GM23338 (cell line): ENCODE measurements around the gene KAZALD1. TPM values are rescaled to one million over a fixed set of nuclear protein-coding genes. Genes with fewer than 3 reads are reported as not detected.

ENCODE experiments used
- ATAC-seq: fragments of 200-7000 bp; cut with Tn5 transposase; 3 replicates; pipeline ENCODE4 v1.9.1; 2020
- DNase-seq: peaks from one replicate; pipeline ENCODE4 v3.0.0-alpha.2; 2015; ENCODE audit warnings: low spot score
- H2AFZ ChIP-seq: fragments of 200-600 bp; sonication (generic); 2 replicates; pipeline ENCODE4 v1.8.0; 2016; ENCODE audit warnings: antibody characterized with exemption, mild to moderate bottlenecking, moderate library complexity
- H3F3A ChIP-seq: fragments of 200-600 bp; sonication (generic); replicated peaks from 2 replicates; pipeline ENCODE4 v1.8.0; 2017; ENCODE audit warnings: antibody characterized with exemption, mixed run types, low read depth
- H3K27ac ChIP-seq: fragments of 200-600 bp; sonication (generic); 2 replicates; pipeline ENCODE4 v1.6.1; 2016; ENCODE audit warnings: low read depth
- H3K27me3 ChIP-seq: fragments of 200-600 bp; sonication (generic); 2 replicates; pipeline ENCODE4 v1.8.0; 2016; ENCODE audit warnings: mild to moderate bottlenecking, mixed run types, moderate library complexity; ENCODE audit not compliant: insufficient read depth
- H3K36me3 ChIP-seq: fragments of 200-600 bp; sonication (generic); 2 replicates; pipeline ENCODE4 v1.8.0; 2016; ENCODE audit warnings: mild to moderate bottlenecking; ENCODE audit not compliant: insufficient read depth
- H3K4me1 ChIP-seq: fragments of 200-600 bp; sonication (generic); 2 replicates; pipeline ENCODE4 v1.8.0; 2016; ENCODE audit warnings: mild to moderate bottlenecking, moderate library complexity; ENCODE audit not compliant: insufficient read depth
- H3K4me2 ChIP-seq: fragments of 200-600 bp; sonication (generic); 2 replicates; pipeline ENCODE4 v1.7.1; 2017; ENCODE audit warnings: mixed run types
- H3K4me3 ChIP-seq: fragments of 200-600 bp; sonication (generic); 2 replicates; pipeline ENCODE4 v1.6.1; 2016; ENCODE audit warnings: mixed run types
- H3K79me2 ChIP-seq: fragments of 200-600 bp; sonication (generic); replicated peaks from 2 replicates; pipeline ENCODE4 v1.8.0; 2017; ENCODE audit warnings: mild to moderate bottlenecking; ENCODE audit not compliant: insufficient read depth
- H3K9me2 ChIP-seq: fragments of 200-600 bp; sonication (generic); 2 replicates; pipeline ENCODE4 v1.8.0; 2017; ENCODE audit not compliant: insufficient read depth
- H4K20me1 ChIP-seq: fragments of 200-600 bp; sonication (generic); replicated peaks from 2 replicates; pipeline ENCODE4 v1.8.0; 2017; ENCODE audit warnings: mild to moderate bottlenecking; ENCODE audit not compliant: insufficient read depth
- H3K27ac Mint-ChIP-seq: 2 replicates; pipeline ENCODE4 v1.8.0; 2020; ENCODE audit warnings: inconsistent platforms, mild to moderate bottlenecking, moderate library complexity, mixed read lengths
- H3K27me3 Mint-ChIP-seq: 3 replicates; pipeline ENCODE4 v1.8.0; 2022; ENCODE audit warnings: low read depth, mild to moderate bottlenecking, moderate library complexity, mixed read lengths, inconsistent platforms; ENCODE audit not compliant: insufficient read depth, poor library complexity
- H3K36me3 Mint-ChIP-seq: 3 replicates; pipeline ENCODE4 v1.8.0; 2021; ENCODE audit warnings: low read depth, mild to moderate bottlenecking, inconsistent platforms, moderate library complexity, mixed read lengths
- H3K4me1 Mint-ChIP-seq: 3 replicates; pipeline ENCODE4 v1.8.0; 2020; ENCODE audit warnings: mild to moderate bottlenecking, inconsistent platforms, mixed read lengths
- H3K4me3 Mint-ChIP-seq: 3 replicates; pipeline ENCODE4 v1.8.0; 2021; ENCODE audit warnings: moderate library complexity, mild to moderate bottlenecking, inconsistent platforms, mixed read lengths
- H3K9me3 Mint-ChIP-seq: 3 replicates; pipeline ENCODE4 v1.8.0; 2020; ENCODE audit warnings: moderate library complexity, mild to moderate bottlenecking, inconsistent platforms, mixed read lengths
- EZH2phosphoT487 ChIP-seq: fragments of 200-600 bp; sonication (generic); IDR thresholded peaks from one replicate; pipeline ENCODE4 v1.8.1; 2018; ENCODE audit warnings: antibody characterized with exemption; ENCODE audit not compliant: unreplicated experiment
- JUNB ChIP-seq: IDR thresholded peaks from one replicate; pipeline ENCODE4 v1.6.1; 2016; ENCODE audit warnings: antibody characterized with exemption; ENCODE audit not compliant: unreplicated experiment
- STAT1 ChIP-seq: IDR thresholded peaks from one replicate; pipeline ENCODE4 v1.6.1; 2016; ENCODE audit warnings: antibody characterized with exemption; ENCODE audit not compliant: unreplicated experiment
- ZNF114 ChIP-seq: fragments of 250-450 bp; sonication (Bioruptor Pico); IDR thresholded peaks from 2 replicates; pipeline ENCODE4 v1.5.0; 2020; ENCODE audit warnings: mild to moderate bottlenecking, moderate library complexity
- polyA plus RNA-seq: library from polyadenylated mRNA; unstranded; fragments of >200 nt; fragmentation: Nextera tagmentation; extraction: Ambion mirVana; gene quantifications from 2 replicates; pipeline ENCODE4 v1.2.1, GENCODE V29; 2016
- total RNA-seq: library from RNA; depleted of rRNA; stranded (reverse); fragments of >200 nt; shearing (Covaris generic); gene quantifications from 2 replicates; pipeline ENCODE4 v1.2.3, GENCODE V29; 2014
- TF ChIP-seq, protein P1 (sequence below): fragments of 250-450 bp; sonication (Bioruptor Pico); IDR thresholded peaks from 2 replicates; pipeline ENCODE4 v1.5.0; 2020; ENCODE audit warnings: mild to moderate bottlenecking, moderate library complexity
- TF ChIP-seq, protein P2 (sequence below), 2 experiments: fragments of 200-600 bp in 1 of 2; sonication (generic) in 1 of 2; conservative IDR thresholded peaks; 2 replicates each; pipeline versions ENCODE4 v1.5.1 to v1.6.1; 2016 to 2017; ENCODE audit warnings: antibody characterized with exemption in 2 of 2, low read depth in 2 of 2, mild to moderate bottlenecking in 2 of 2, moderate library complexity in 1 of 2
- TF ChIP-seq, protein P3 (sequence below): IDR thresholded peaks from one replicate; pipeline ENCODE4 v1.6.1; 2018; ENCODE audit warnings: antibody characterized with exemption; ENCODE audit not compliant: unreplicated experiment
- TF ChIP-seq, protein P4 (sequence below): IDR thresholded peaks from 2 replicates; pipeline ENCODE4 v1.6.1; 2016; ENCODE audit warnings: antibody characterized with exemption

The KAZALD1 gene
- total and polyA plus RNA-seq, 2 experiments from 2014 or later, result 0.27 to 1.3 TPM

DNA sequence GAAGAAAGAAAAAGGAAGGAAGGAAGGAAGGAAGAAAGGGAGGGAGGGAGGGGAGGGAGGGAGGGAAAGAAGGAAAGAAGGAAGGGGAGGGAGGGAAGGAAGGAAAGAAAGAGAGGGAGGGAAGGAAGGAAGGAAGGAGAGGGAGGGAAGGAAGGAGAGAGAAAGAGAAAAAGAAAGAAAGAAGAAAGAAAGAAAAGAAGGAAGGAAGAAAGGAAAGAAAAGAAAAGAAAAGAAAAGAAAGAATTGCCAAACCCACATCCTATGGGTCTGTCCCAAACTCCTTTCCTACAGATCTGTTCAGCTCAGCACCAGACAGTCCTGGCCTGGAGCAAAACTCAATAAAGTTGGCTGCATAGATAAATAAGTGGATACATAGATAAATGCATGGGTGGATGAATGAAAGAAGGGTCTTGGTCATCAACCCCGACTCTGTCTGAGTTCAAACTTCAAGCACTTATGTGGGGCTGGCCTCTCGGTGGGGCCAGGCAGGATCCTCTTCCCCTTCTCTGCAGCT is 52.2 kb downstream of the KAZALD1 start (continued):
- TF ChIP-seq, protein P1, sequence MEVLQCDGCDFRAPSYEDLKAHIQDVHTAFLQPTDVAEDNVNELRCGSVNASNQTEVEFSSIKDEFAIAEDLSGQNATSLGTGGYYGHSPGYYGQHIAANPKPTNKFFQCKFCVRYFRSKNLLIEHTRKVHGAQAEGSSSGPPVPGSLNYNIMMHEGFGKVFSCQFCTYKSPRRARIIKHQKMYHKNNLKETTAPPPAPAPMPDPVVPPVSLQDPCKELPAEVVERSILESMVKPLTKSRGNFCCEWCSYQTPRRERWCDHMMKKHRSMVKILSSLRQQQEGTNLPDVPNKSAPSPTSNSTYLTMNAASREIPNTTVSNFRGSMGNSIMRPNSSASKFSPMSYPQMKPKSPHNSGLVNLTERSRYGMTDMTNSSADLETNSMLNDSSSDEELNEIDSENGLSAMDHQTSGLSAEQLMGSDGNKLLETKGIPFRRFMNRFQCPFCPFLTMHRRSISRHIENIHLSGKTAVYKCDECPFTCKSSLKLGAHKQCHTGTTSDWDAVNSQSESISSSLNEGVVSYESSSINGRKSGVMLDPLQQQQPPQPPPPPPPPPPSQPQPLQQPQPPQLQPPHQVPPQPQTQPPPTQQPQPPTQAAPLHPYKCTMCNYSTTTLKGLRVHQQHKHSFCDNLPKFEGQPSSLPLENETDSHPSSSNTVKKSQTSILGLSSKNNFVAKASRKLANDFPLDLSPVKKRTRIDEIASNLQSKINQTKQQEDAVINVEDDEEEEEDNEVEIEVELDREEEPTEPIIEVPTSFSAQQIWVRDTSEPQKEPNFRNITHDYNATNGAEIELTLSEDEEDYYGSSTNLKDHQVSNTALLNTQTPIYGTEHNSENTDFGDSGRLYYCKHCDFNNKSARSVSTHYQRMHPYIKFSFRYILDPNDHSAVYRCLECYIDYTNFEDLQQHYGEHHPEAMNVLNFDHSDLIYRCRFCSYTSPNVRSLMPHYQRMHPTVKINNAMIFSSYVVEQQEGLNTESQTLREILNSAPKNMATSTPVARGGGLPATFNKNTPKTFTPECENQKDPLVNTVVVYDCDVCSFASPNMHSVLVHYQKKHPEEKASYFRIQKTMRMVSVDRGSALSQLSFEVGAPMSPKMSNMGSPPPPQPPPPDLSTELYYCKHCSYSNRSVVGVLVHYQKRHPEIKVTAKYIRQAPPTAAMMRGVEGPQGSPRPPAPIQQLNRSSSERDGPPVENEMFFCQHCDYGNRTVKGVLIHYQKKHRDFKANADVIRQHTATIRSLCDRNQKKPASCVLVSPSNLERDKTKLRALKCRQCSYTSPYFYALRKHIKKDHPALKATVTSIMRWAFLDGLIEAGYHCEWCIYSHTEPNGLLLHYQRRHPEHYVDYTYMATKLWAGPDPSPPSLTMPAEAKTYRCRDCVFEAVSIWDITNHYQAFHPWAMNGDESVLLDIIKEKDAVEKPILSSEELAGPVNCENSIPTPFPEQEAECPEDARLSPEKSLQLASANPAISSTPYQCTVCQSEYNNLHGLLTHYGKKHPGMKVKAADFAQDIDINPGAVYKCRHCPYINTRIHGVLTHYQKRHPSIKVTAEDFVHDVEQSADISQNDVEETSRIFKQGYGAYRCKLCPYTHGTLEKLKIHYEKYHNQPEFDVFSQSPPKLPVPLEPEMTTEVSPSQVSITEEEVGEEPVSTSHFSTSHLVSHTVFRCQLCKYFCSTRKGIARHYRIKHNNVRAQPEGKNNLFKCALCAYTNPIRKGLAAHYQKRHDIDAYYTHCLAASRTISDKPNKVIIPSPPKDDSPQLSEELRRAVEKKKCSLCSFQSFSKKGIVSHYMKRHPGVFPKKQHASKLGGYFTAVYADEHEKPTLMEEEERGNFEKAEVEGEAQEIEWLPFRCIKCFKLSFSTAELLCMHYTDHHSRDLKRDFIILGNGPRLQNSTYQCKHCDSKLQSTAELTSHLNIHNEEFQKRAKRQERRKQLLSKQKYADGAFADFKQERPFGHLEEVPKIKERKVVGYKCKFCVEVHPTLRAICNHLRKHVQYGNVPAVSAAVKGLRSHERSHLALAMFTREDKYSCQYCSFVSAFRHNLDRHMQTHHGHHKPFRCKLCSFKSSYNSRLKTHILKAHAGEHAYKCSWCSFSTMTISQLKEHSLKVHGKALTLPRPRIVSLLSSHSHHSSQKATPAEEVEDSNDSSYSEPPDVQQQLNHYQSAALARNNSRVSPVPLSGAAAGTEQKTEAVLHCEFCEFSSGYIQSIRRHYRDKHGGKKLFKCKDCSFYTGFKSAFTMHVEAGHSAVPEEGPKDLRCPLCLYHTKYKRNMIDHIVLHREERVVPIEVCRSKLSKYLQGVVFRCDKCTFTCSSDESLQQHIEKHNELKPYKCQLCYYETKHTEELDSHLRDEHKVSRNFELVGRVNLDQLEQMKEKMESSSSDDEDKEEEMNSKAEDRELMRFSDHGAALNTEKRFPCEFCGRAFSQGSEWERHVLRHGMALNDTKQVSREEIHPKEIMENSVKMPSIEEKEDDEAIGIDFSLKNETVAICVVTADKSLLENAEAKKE, result no peak
- TF ChIP-seq, protein P2, sequence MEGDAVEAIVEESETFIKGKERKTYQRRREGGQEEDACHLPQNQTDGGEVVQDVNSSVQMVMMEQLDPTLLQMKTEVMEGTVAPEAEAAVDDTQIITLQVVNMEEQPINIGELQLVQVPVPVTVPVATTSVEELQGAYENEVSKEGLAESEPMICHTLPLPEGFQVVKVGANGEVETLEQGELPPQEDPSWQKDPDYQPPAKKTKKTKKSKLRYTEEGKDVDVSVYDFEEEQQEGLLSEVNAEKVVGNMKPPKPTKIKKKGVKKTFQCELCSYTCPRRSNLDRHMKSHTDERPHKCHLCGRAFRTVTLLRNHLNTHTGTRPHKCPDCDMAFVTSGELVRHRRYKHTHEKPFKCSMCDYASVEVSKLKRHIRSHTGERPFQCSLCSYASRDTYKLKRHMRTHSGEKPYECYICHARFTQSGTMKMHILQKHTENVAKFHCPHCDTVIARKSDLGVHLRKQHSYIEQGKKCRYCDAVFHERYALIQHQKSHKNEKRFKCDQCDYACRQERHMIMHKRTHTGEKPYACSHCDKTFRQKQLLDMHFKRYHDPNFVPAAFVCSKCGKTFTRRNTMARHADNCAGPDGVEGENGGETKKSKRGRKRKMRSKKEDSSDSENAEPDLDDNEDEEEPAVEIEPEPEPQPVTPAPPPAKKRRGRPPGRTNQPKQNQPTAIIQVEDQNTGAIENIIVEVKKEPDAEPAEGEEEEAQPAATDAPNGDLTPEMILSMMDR (conservative IDR thresholded peaks at IDR 0.05; ENCODE audit: low read depth in 2 of 2), result no peak
- TF ChIP-seq ZNF114 (CRISPR knock-in tag) (no peak), STAT1 (no peak)

DNA sequence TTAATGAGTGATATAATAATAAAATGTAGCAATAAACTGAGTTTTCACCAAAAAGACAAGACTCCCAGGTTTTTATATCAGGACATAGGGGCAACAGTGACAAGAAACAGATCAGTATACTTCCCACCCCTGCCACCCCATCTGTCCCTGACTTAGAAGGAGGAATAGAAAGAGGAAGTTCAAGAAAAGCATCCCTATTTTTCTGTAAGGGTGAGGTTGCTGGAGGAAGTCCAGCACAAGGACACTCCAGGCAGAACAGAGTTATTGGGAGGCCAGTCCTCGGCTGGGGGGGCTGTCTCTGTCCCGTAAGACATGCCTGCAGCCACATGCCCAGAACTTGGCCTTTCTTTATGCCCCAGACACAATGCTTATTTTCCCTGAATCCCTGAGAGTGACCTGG is 52.9 kb downstream of the KAZALD1 start:
- H3K4me3 Mint-ChIP-seq, result no peak overlapping the region
- no peaks in the 10 kb centered on the region for H3K79me2 ChIP-seq
- H3K36me3 Mint-ChIP-seq, result no peaks in the 10 kb centered on the region
- peaks cover 10% of the 10 kb centered on the region; the same call in 1 of the 2 replicates for H3K4me1 ChIP-seq
- no peaks in the 10 kb centered on the region for H3F3A ChIP-seq
- H3K27ac Mint-ChIP-seq, result no peak overlapping the region
- no peak for ATAC-seq
- H3K4me3 ChIP-seq, result no peak overlapping the region
- H3K27me3 ChIP-seq, result peaks cover 55% of the 10 kb centered on the region
- no peak overlapping the region for H2AFZ ChIP-seq
- no peak overlapping the region for H3K4me2 ChIP-seq
- no peaks in the 10 kb centered on the region for H3K9me2 ChIP-seq
- H3K4me1 Mint-ChIP-seq, result peaks cover 24% of the 10 kb centered on the region
- H3K27me3 Mint-ChIP-seq, result peaks cover 32% of the 10 kb centered on the region
- no peak for DNase-seq
- H3K27ac ChIP-seq, result no peak overlapping the region
- H4K20me1 ChIP-seq, result no peaks in the 10 kb centered on the region; the same call in 1 of the 2 replicates
- no peaks in the 10 kb centered on the region for H3K9me3 Mint-ChIP-seq
- no peaks in the 10 kb centered on the region for H3K36me3 ChIP-seq
- TF ChIP-seq ZNF114 (CRISPR knock-in tag) (no peak), JUNB (no peak), EZH2phosphoT487 (no peak)
- TF ChIP-seq, protein P3, sequence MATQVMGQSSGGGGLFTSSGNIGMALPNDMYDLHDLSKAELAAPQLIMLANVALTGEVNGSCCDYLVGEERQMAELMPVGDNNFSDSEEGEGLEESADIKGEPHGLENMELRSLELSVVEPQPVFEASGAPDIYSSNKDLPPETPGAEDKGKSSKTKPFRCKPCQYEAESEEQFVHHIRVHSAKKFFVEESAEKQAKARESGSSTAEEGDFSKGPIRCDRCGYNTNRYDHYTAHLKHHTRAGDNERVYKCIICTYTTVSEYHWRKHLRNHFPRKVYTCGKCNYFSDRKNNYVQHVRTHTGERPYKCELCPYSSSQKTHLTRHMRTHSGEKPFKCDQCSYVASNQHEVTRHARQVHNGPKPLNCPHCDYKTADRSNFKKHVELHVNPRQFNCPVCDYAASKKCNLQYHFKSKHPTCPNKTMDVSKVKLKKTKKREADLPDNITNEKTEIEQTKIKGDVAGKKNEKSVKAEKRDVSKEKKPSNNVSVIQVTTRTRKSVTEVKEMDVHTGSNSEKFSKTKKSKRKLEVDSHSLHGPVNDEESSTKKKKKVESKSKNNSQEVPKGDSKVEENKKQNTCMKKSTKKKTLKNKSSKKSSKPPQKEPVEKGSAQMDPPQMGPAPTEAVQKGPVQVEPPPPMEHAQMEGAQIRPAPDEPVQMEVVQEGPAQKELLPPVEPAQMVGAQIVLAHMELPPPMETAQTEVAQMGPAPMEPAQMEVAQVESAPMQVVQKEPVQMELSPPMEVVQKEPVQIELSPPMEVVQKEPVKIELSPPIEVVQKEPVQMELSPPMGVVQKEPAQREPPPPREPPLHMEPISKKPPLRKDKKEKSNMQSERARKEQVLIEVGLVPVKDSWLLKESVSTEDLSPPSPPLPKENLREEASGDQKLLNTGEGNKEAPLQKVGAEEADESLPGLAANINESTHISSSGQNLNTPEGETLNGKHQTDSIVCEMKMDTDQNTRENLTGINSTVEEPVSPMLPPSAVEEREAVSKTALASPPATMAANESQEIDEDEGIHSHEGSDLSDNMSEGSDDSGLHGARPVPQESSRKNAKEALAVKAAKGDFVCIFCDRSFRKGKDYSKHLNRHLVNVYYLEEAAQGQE, result no peak
- TF ChIP-seq, protein P4, sequence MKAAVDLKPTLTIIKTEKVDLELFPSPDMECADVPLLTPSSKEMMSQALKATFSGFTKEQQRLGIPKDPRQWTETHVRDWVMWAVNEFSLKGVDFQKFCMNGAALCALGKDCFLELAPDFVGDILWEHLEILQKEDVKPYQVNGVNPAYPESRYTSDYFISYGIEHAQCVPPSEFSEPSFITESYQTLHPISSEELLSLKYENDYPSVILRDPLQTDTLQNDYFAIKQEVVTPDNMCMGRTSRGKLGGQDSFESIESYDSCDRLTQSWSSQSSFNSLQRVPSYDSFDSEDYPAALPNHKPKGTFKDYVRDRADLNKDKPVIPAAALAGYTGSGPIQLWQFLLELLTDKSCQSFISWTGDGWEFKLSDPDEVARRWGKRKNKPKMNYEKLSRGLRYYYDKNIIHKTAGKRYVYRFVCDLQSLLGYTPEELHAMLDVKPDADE, result no peak
